ENCODE results near the gene TLN1.

Gene TLN1

DNA sequence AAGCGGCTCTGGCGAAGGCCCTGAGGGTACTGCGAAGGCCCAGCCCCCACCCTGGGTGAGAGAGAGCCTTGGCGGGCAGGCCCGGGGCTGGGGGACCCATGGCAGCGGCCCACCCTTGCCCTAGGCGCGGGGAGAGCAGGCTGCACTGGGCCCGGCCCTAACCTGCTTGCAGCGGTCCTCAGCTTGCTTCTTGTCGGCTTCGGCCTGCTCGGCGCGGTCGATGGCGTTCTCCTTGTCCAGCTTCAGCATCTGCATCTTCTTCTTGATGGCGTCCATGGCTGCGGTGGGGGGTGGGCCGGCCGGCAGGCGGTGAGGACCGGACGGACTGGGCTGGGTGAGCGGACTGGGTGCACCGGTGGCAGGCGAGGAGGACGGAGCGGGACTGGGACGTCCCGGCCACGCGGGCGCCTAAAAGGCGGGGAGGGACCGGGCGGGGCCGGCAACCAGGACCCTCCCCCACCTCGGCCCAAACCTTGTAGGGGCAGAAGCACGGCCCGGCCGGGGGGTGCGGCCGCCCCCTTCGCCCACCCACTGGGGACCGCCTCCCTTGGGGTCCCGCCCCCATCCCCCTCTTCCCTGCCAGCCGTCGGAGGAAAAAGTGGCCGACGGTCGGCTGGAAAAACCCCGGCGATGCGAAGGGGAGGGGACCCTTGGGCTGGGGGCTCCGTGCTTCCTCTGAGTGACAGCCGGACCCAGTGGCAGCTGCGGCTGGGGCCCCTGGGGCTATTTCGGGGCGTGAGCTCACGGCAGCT, 42.3 kb downstream of the TLN1 start, which contains the start of gene TPM2:
Gene TPM2, minus strand, starts transcription at position 384 of the 752 bp plus-strand sequence. Its CDS starts 108 bp downstream, at position 276.
- Histone ChIP-seq H3K9me3 (ENCODE audit: control insufficient read depth in 5 of 5, low read length in 5 of 5) (no peaks in the 10 kb centered on the region), H3K4me3 (ENCODE audit: low read depth in 1 of 5, low read length in 5 of 5) (peak within 1 kb of the TSS; percentile 58 to 76 (median 75)), H3K4me1 (ENCODE audit: control insufficient read depth in 5 of 5, insufficient read depth in 5 of 5, low read length in 5 of 5) (peaks cover 5 to 35% (median 30%) of the 10 kb centered on the region in 5 donors), H3K9ac (ENCODE audit: low read length in 5 of 5) (peak within 1 kb of the TSS in 4 of 5 donors; percentile 61 to 76 (median 72)), H3K36me3 (ENCODE audit: control insufficient read depth in 5 of 5, insufficient read depth in 5 of 5, low read length in 5 of 5) (peaks cover 0 to 13% (median 8%) of the 10 kb centered on the region in 5 donors), H3K27me3 (ENCODE audit: control insufficient read depth in 5 of 5, insufficient read depth in 4 of 5, low read length in 5 of 5) (no peaks in the 10 kb centered on the region), H3K27ac (ENCODE audit: low read depth, low read length) (peak within 1 kb of the TSS; percentile 81)

DNA sequence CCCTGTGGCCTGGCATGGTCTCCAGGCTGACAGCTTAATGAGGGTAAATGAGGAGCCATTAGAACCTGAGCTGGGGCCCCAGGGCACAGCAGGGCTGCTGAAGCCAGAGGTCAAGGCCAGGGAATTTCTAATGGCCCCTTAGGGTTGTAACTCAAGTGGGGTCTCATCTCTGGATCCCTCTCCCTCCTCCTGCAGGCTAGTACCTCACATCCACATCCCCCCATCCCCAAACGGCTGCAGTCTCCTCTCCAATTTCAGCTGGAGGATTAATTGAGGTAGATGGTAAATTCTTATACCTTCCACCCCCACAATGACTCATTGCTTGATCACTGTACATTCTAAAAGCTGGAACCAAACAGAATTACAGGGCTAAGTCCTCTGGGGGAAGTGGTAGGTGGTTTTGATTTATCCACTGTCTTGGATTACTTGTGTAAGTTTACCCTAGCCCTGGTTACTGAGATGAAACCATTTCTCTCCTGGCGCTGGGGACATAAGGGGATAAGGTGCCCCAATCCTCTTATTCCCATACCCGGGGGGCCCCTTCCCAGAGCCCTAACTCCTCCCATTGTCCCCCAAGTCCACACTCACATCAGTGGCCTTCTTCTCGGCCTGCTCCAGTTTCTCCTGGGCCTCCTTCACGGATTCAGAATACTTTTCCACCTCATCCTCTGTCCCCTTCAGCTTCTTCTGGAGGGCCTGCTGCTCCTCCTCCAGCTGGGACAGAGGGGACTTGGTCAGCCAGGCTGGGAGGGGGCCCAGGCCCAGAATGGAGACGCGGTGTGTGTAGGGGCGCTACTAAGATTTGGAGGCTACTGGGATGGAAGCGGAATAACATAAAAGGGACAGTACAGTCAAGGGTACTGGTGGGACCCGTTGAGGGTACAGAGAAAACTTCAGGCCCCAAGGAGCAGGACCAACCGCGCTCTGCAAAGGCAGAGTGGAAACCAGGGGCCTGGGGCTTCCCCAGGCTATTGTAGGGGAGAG, 43.1 kb downstream of the TLN1 start:
- Histone ChIP-seq H3K9me3 (ENCODE audit: control insufficient read depth in 5 of 5, low read length in 5 of 5) (no peaks in the 10 kb centered on the region), H3K27me3 (ENCODE audit: control insufficient read depth in 5 of 5, insufficient read depth in 4 of 5, low read length in 5 of 5) (no peaks in the 10 kb centered on the region), H3K27ac (ENCODE audit: low read depth, low read length) (peak overlapping the region; percentile 48), H3K9ac (ENCODE audit: low read length in 5 of 5) (peak overlapping the region in 3 of 5 donors; percentile 31 to 43 (median 37)), H3K4me3 (ENCODE audit: low read depth in 1 of 5, low read length in 5 of 5) (peak overlapping the region; percentile 15 to 75 (median 58)), H3K4me1 (ENCODE audit: control insufficient read depth in 5 of 5, insufficient read depth in 5 of 5, low read length in 5 of 5) (peaks cover 6 to 35% (median 30%) of the 10 kb centered on the region in 5 donors), H3K36me3 (ENCODE audit: control insufficient read depth in 5 of 5, insufficient read depth in 5 of 5, low read length in 5 of 5) (peaks cover 0 to 22% (median 14%) of the 10 kb centered on the region in 5 donors)

DNA sequence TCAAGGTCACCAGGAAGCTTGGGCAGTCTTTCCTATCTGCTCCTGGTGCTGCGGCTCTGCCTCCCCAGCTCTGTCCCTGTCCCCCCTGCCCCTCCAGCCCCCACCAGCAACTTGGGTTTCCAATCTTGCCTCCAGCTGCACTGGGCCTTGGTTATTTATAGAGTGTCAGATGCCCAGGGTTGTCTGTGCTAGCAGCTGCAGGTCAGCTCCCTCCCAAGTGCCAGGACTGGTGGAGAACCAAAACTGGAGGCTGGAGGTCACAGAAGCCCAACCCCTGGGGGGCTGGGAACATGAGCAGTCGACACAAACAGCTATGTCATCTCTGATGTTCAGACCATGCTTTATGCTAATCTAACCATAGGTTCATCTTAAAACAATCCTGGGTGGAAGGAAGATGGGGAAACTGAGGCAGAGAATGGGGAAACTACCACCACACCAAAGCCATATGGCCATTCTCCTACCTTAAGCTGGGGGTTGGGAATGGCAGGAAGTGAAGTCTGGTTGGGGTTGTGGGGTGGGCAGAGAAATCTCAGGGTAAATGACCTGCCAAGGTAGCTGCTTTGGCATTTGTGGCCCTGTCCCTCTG, 43.9 kb downstream of the TLN1 start:
- H3K27ac ChIP-seq (ENCODE audit: low read depth, low read length): peak overlapping the region; percentile 48
- H3K9me3 ChIP-seq (ENCODE audit: control insufficient read depth in 5 of 5, low read length in 5 of 5): no peaks in the 10 kb centered on the region
- H3K36me3 ChIP-seq (ENCODE audit: control insufficient read depth in 5 of 5, insufficient read depth in 5 of 5, low read length in 5 of 5): peaks cover 0 to 30% (median 18%) of the 10 kb centered on the region in 5 donors
- H3K9ac ChIP-seq (ENCODE audit: low read length in 5 of 5): peak overlapping the region in 1 of 5 donors; percentile 37
- H3K4me1 ChIP-seq (ENCODE audit: control insufficient read depth in 5 of 5, insufficient read depth in 5 of 5, low read length in 5 of 5): peaks cover 6 to 35% (median 30%) of the 10 kb centered on the region in 5 donors
- no peaks in the 10 kb centered on the region for H3K27me3 ChIP-seq (ENCODE audit: control insufficient read depth in 5 of 5, insufficient read depth in 4 of 5, low read length in 5 of 5)
- H3K4me3 ChIP-seq (ENCODE audit: low read depth in 1 of 5, low read length in 5 of 5): peak overlapping the region in 3 of 5 donors; percentile 9 to 75 (median 45)

DNA sequence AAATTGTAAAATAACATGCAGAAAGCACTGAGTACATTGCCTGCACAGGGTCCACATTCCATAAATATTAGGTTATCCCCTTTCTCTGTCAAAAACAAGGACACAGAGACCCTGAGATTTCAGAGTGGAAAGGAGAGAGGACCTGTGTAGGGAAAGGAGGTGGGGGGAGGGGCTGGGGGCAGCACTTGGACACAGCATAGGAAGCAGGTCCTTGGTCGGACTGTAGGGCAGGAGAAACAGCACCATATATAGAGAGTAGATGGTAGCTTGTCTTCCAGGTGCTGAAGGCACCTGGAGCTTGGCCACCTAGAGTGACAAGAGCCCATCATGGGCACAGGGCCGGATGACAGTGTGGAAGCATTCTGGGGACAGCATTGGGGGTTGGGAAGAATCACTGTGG, 44.7 kb downstream of the TLN1 start:
- H3K36me3 ChIP-seq (ENCODE audit: control insufficient read depth in 5 of 5, insufficient read depth in 5 of 5, low read length in 5 of 5): peaks cover 0 to 37% (median 26%) of the 10 kb centered on the region in 5 donors

DNA sequence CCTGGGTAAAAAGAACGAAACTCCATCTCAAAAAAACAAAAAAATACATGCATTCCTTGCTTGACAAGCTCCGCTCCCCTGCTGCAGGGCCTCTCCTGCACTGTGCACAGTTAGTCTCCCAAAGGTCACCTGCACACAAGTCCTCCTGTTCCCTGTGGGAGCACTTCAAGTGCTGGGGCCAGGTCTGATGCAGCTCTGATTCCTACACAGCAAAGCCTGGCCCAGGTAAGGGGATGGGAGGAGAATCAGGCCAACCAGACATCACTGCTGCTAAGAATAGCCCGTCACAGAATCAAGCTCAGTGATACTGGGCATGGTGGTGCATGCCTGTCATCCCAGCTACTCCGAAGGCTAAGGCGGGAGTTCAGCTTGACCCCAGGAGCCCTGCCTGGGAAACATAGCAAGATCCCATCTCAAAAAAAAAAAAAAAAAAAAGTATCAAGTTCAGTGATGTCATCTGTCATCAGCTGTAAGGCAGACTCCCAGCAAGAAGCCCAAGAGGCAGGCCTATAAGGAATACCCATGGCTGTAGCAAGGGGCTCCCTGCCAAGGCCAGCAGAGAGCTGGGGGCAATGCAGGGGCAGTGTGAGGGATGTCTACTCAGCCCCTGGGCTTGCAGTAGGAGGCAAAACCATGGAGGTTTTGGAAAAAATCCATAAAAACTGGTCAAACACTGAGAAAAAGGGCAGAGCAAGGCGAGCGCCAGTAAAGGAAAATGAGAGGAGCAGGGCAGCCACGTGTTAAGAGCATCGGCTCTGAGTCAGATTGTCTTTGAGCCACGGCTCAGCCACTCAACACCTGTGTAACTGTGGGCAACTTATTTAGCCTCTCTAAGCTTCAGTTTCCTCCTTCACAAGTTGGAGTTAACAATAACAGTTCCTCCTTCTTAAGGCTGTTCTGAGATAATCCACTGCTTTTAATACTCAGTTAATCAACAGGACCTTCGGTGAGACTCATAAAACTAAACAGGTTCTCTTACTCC, 45.5 kb downstream of the TLN1 start:
- Histone ChIP-seq H3K9me3 (ENCODE audit: control insufficient read depth in 5 of 5, low read length in 5 of 5) (no peaks in the 10 kb centered on the region), H3K4me1 (ENCODE audit: control insufficient read depth in 5 of 5, insufficient read depth in 5 of 5, low read length in 5 of 5) (peaks cover 6 to 33% (median 29%) of the 10 kb centered on the region in 5 donors), H3K9ac (ENCODE audit: low read length in 5 of 5) (no peak overlapping the region)

More for the DNA sequence above, 44.7 kb downstream of the TLN1 start:
- Histone ChIP-seq H3K4me1 (ENCODE audit: control insufficient read depth in 5 of 5, insufficient read depth in 5 of 5, low read length in 5 of 5) (peaks cover 6 to 35% (median 30%) of the 10 kb centered on the region in 5 donors), H3K9ac (ENCODE audit: low read length in 5 of 5) (no peak overlapping the region), H3K27me3 (ENCODE audit: control insufficient read depth in 5 of 5, insufficient read depth in 4 of 5, low read length in 5 of 5) (no peaks in the 10 kb centered on the region), H3K4me3 (ENCODE audit: low read depth in 1 of 5, low read length in 5 of 5) (no peak overlapping the region), H3K9me3 (ENCODE audit: control insufficient read depth in 5 of 5, low read length in 5 of 5) (no peaks in the 10 kb centered on the region), H3K27ac (ENCODE audit: low read depth, low read length) (no peak overlapping the region)

DNA sequence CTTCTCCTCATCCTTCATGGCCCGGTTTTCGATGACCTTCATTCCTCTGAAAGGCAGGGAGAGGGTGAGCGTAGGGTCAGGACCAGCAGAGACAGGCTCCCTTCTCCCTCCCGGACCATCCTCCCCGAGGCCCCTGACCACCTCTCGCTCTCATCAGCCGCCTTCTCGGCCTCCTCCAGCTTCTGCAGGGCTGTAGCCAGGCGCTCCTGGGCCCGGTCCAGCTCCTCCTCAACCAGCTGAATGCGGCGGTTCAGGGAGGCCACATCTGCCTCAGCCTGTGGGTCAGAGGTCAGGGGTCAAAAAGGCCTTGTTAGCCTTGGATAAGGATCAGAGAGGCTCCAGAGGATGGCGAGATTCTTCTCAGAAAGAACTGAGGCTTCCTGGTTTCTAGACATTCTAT, 46.5 kb downstream of the TLN1 start:
- Histone ChIP-seq H3K9me3 (ENCODE audit: control insufficient read depth in 5 of 5, low read length in 5 of 5) (no peaks in the 10 kb centered on the region), H3K27me3 (ENCODE audit: control insufficient read depth in 5 of 5, insufficient read depth in 4 of 5, low read length in 5 of 5) (no peaks in the 10 kb centered on the region), H3K4me1 (ENCODE audit: control insufficient read depth in 5 of 5, insufficient read depth in 5 of 5, low read length in 5 of 5) (peaks cover 4 to 27% (median 24%) of the 10 kb centered on the region in 5 donors), H3K27ac (ENCODE audit: low read depth, low read length) (no peak overlapping the region), H3K36me3 (ENCODE audit: control insufficient read depth in 5 of 5, insufficient read depth in 5 of 5, low read length in 5 of 5) (peaks cover 0 to 43% (median 28%) of the 10 kb centered on the region in 5 donors), H3K9ac (ENCODE audit: low read length in 5 of 5) (no peak overlapping the region), H3K4me3 (ENCODE audit: low read depth in 1 of 5, low read length in 5 of 5) (no peak overlapping the region)

More for the DNA sequence above, 45.5 kb downstream of the TLN1 start:
- Histone ChIP-seq H3K36me3 (ENCODE audit: control insufficient read depth in 5 of 5, insufficient read depth in 5 of 5, low read length in 5 of 5) (peaks cover 0 to 43% (median 28%) of the 10 kb centered on the region in 5 donors), H3K4me3 (ENCODE audit: low read depth in 1 of 5, low read length in 5 of 5) (no peak overlapping the region), H3K27ac (ENCODE audit: low read depth, low read length) (no peak overlapping the region), H3K27me3 (ENCODE audit: control insufficient read depth in 5 of 5, insufficient read depth in 4 of 5, low read length in 5 of 5) (no peaks in the 10 kb centered on the region)

DNA sequence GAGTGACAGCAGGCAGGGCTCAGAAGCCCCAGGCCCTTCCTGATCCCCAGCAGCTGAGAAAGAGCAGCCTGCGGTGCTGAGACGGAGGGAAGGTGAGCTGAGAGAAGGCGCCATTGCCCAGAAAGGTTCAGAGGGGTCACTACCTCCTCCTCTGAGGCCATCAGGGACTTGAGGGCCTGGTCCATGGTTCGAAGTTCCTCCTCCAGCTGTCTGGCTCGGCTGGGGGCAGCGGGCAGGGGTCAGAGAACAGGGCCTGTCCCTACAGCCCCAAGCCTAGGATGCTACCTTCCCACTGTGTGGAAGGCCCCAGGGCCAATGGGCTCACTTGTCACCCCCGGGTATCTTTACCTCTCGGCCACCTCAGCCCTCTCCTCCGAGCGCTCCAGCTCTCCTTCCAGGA, 47.1 kb downstream of the TLN1 start:
- H3K27ac ChIP-seq (ENCODE audit: low read depth, low read length): no peak overlapping the region
- H3K9me3 ChIP-seq (ENCODE audit: control insufficient read depth in 5 of 5, low read length in 5 of 5): no peaks in the 10 kb centered on the region
- peaks cover 4 to 22% (median 19%) of the 10 kb centered on the region in 5 donors for H3K4me1 ChIP-seq (ENCODE audit: control insufficient read depth in 5 of 5, insufficient read depth in 5 of 5, low read length in 5 of 5)
- peaks cover 0 to 43% (median 28%) of the 10 kb centered on the region in 5 donors for H3K36me3 ChIP-seq (ENCODE audit: control insufficient read depth in 5 of 5, insufficient read depth in 5 of 5, low read length in 5 of 5)
- H3K9ac ChIP-seq (ENCODE audit: low read length in 5 of 5): no peak overlapping the region
- no peak overlapping the region for H3K4me3 ChIP-seq (ENCODE audit: low read depth in 1 of 5, low read length in 5 of 5)
- no peaks in the 10 kb centered on the region for H3K27me3 ChIP-seq (ENCODE audit: control insufficient read depth in 5 of 5, insufficient read depth in 4 of 5, low read length in 5 of 5)

DNA sequence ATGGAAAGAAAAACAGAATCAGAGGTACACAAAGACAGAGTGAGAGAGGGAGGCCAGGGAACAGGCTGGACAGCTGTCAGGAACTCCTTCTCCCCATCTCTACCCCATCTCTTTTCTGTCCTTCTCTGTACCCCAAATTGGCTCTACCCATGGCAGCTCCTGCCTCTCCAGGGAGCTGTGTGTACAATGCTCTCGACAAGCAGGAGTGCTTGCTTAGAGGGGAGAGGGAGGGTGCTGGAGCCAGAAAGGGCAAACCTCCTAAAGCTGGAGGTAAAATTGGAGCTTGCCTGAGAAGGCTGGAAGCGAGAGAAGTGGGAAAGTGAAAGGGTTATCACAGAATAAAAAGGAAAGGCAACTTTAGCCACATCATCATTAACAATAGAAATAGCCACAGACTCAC, 48.7 kb downstream of the TLN1 start:
- Histone ChIP-seq H3K27me3 (ENCODE audit: control insufficient read depth in 5 of 5, insufficient read depth in 4 of 5, low read length in 5 of 5) (no peaks in the 10 kb centered on the region), H3K9ac (ENCODE audit: low read length in 5 of 5) (no peak overlapping the region), H3K4me1 (ENCODE audit: control insufficient read depth in 5 of 5, insufficient read depth in 5 of 5, low read length in 5 of 5) (peaks cover 3 to 7% (median 4%) of the 10 kb centered on the region in 5 donors), H3K4me3 (ENCODE audit: low read depth in 1 of 5, low read length in 5 of 5) (no peak overlapping the region), H3K27ac (ENCODE audit: low read depth, low read length) (no peak overlapping the region), H3K36me3 (ENCODE audit: control insufficient read depth in 5 of 5, insufficient read depth in 5 of 5, low read length in 5 of 5) (peaks cover 0 to 43% (median 28%) of the 10 kb centered on the region in 5 donors), H3K9me3 (ENCODE audit: control insufficient read depth in 5 of 5, low read length in 5 of 5) (no peaks in the 10 kb centered on the region)
